Mucosa of stomach (tissue), 1 donor: ENCODE measurements around the gene SERPINB13.
"Not testable (repeated sequence)": the region's sequence is repeated elsewhere in the genome, so short reads cannot be mapped to it uniquely, and the experiment has no call there.

Source experiments
- H3K27me3 ChIP-seq: one replicate; pipeline ENCODE4 v1.7.0; 2013; ENCODE audit warnings: mild to moderate bottlenecking, low read length; ENCODE audit not compliant: control insufficient read depth, insufficient read depth
- H3K36me3 ChIP-seq: one replicate; pipeline ENCODE4 v1.7.0; 2013; ENCODE audit warnings: low read length; ENCODE audit not compliant: control insufficient read depth, insufficient read depth
- H3K4me1 ChIP-seq: one replicate; pipeline ENCODE4 v1.7.0; 2013; ENCODE audit warnings: mild to moderate bottlenecking, low read length; ENCODE audit not compliant: control insufficient read depth, insufficient read depth
- H3K4me3 ChIP-seq: one replicate; pipeline ENCODE4 v1.7.0; 2013; ENCODE audit warnings: low read length
- H3K9ac ChIP-seq: one replicate; pipeline ENCODE4 v1.7.0; 2013; ENCODE audit warnings: mild to moderate bottlenecking, low read length, moderate library complexity
- H3K9me3 ChIP-seq: one replicate; pipeline ENCODE4 v1.7.0; 2013; ENCODE audit warnings: mild to moderate bottlenecking, low read length, moderate library complexity; ENCODE audit not compliant: control insufficient read depth
- donor health status: Pancreatic carcinoma.

The SERPINB13 gene

GRCh38 chr18:63626431-63626830 is 39.3 kb downstream of the SERPINB13 start:
- no peaks in the 10 kb centered on the region for H3K4me1 ChIP-seq
- H3K9ac ChIP-seq: no peak overlapping the region
- H3K36me3 ChIP-seq: no peaks in the 10 kb centered on the region
- no peak overlapping the region for H3K4me3 ChIP-seq
- H3K9me3 ChIP-seq: no peaks in the 10 kb centered on the region
- H3K27me3 ChIP-seq: no peaks in the 10 kb centered on the region

GRCh38 chr18:63627819-63628218 is 40.7 kb downstream of the SERPINB13 start:
- H3K36me3 ChIP-seq: no peaks in the 10 kb centered on the region
- no peaks in the 10 kb centered on the region for H3K27me3 ChIP-seq
- no peak overlapping the region for H3K4me3 ChIP-seq
- no peak overlapping the region for H3K9ac ChIP-seq
- H3K4me1 ChIP-seq: no peaks in the 10 kb centered on the region
- no peaks in the 10 kb centered on the region for H3K9me3 ChIP-seq

- Histone ChIP-seq H3K9ac (no peak overlapping the region), H3K27me3 (no peaks in the 10 kb centered on the region), H3K4me3 (no peak overlapping the region), H3K36me3 (no peaks in the 10 kb centered on the region), H3K9me3 (no peaks in the 10 kb centered on the region), H3K4me1 (no peaks in the 10 kb centered on the region)
Observed at GRCh38 chr18:63637703-63638102, 50.6 kb downstream of the SERPINB13 start.

- H3K4me1 ChIP-seq, H3K27me3 ChIP-seq, H3K9me3 ChIP-seq, H3K36me3 ChIP-seq, H3K9ac ChIP-seq, H3K4me3 ChIP-seq: not testable (repeated sequence)
Observed at GRCh38 chr18:63641157-63641680, 54.1 kb downstream of the SERPINB13 start.

- not testable (repeated sequence) for H3K4me3 ChIP-seq, H3K36me3 ChIP-seq, H3K4me1 ChIP-seq, H3K9me3 ChIP-seq, H3K9ac ChIP-seq, H3K27me3 ChIP-seq
Observed at GRCh38 chr18:63642668-63643356, 55.7 kb downstream of the SERPINB13 start.

- not testable (repeated sequence) for H3K9me3 ChIP-seq, H3K4me1 ChIP-seq, H3K9ac ChIP-seq, H3K27me3 ChIP-seq, H3K4me3 ChIP-seq, H3K36me3 ChIP-seq
Observed at GRCh38 chr18:63644142-63644541, 57.0 kb downstream of the SERPINB13 start, which contains the start of gene SERPINB4. SERPINB4 (minus strand) TSS chr18:63644256; CDS start chr18:63643577, 679 bp downstream.

- H3K27me3 ChIP-seq, H3K9ac ChIP-seq, H3K4me1 ChIP-seq, H3K9me3 ChIP-seq, H3K4me3 ChIP-seq, H3K36me3 ChIP-seq: not testable (repeated sequence)
Observed at GRCh38 chr18:63644694-63645093, 57.6 kb downstream of the SERPINB13 start.

- Histone ChIP-seq H3K9me3 (no peaks in the 10 kb centered on the region), H3K4me1 (no peaks in the 10 kb centered on the region), H3K4me3 (no peak overlapping the region), H3K36me3 (no peaks in the 10 kb centered on the region), H3K9ac (no peak overlapping the region), H3K27me3 (no peaks in the 10 kb centered on the region)
Observed at GRCh38 chr18:63646936-63647335, 59.8 kb downstream of the SERPINB13 start.

- Histone ChIP-seq H3K36me3 (no peaks in the 10 kb centered on the region), H3K9me3 (no peaks in the 10 kb centered on the region), H3K4me1 (no peaks in the 10 kb centered on the region), H3K9ac (no peak overlapping the region), H3K4me3 (no peak overlapping the region), H3K27me3 (no peaks in the 10 kb centered on the region)
Observed at GRCh38 chr18:63648241-63648640, 61.1 kb downstream of the SERPINB13 start.
